HG03354 (cell line): ENCODE results near the gene TAF4.
"Not testable (repeated sequence)": the region's sequence is repeated elsewhere in the genome, so short reads cannot be mapped to it uniquely, and the experiment has no call there.

ENCODE experiments used
- ATAC-seq: cut with Tn5 transposase; IDR thresholded peaks from one replicate; pipeline ENCODE4 v1.9.1; 2021; ENCODE audit warnings: mild to moderate bottlenecking; ENCODE audit not compliant: unreplicated experiment, poor library complexity, severe bottlenecking

The TAF4 gene

DNA sequence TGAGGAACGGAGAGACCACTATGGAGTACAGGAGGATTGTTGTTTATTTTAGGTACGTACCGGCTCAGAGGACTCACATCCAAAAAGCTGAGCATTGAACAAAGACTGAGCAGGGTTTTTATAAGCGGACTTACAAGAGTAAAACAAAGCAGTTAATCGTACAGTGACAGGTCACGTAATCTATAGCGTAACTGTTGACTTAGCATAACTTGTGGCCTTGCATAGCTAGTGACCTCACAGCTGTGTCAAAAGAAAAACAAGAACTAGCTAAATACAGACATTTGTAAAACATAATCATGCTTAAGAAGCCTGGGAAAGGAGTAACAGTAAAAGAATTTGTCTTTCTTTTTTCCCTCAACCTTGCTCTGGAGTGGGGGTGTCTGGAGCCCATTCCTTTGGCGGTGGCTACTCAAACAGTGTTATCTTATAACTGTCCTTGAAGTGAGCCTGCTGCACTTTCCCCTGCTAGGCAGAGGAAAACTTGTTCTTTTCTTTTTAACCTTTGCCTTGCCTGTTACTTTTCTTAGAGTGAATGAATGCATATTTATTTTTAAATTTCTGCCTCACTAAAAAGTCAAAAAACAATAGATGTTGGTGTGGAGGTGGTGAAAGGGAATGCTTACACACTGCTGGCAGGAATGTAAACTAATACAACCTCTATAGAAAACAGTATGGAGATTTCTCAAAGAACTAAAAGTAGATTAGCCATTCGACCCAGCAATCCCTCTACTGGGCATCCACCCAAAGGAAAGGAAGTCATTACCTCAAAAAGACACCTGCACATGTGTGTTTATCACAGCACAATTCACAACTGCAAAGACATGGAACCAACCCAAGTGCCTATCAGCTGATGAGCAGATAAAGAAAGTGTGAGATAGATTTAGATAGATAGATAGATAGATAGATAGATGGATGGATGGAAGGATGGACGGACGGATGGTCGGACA lies 109.0 kb downstream of the TAF4 start:
- ATAC-seq: no peak

DNA sequence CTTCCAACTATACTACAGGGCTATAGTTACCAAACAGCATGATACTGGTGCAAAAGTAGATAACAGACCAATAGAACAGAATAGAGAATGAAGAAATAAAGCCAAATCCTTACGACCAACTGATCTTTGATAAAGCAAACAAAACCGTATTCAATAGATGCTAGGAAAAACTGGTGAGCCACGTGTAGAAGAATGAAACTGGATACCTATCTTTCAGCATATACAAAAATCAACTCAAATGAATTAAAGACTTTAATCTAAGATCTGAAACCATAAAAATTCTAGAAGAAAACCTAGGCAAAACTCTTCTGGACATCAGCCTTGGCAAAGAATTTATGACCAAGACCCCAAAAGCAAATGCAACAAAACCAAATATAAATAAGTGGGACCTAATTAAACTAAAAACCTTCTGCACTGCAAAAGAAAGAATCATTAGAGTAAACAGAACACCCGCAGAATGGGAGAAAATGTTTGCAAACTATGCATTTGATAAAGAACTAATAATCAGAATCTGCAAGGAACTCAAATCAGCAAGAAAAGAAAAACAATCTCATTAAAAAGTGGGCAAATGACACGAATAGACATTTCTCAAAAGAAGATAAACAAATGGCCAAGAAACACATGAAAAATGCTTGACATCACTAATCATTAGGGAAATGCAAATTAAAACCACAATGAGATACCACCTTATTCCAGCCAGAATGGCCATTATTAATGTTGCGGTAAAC lies 109.8 kb downstream of the TAF4 start:
- ATAC-seq: no peak

DNA sequence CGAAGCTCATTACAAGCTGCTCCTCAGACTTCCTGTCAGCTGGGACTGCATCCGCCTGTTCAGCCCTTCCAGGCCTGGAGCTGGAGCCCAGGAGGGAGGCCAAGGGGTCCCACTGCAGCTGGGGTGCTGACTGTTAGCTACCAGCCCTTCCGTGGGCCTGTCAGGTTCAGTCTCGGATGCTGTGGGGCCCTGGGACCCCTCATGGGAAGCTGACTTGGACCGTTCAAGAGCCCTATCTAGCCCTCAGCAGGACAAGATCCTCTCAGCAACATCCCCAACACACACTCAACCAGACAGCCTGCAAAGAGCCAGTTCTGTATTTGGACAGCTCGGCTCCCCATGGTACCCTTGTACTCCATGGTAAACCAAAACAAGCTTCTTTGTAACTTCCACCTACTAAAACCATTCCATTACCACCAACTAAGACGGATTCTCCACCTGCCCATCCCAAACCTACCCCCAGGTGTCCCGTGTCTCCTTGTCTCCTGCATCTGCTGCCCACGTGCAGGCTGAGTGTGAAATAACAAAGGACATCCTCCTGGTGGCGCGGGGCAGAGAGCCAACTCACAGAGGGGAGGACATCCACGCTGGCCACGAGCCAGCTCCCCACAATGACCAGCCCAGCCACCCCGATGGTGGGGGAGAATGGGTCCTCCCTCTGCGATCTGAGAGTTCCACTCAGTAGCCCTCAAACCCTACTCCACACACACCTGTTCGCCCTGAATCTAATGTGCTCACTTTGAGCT lies 111.2 kb downstream of the TAF4 start:
- no peak for ATAC-seq

DNA sequence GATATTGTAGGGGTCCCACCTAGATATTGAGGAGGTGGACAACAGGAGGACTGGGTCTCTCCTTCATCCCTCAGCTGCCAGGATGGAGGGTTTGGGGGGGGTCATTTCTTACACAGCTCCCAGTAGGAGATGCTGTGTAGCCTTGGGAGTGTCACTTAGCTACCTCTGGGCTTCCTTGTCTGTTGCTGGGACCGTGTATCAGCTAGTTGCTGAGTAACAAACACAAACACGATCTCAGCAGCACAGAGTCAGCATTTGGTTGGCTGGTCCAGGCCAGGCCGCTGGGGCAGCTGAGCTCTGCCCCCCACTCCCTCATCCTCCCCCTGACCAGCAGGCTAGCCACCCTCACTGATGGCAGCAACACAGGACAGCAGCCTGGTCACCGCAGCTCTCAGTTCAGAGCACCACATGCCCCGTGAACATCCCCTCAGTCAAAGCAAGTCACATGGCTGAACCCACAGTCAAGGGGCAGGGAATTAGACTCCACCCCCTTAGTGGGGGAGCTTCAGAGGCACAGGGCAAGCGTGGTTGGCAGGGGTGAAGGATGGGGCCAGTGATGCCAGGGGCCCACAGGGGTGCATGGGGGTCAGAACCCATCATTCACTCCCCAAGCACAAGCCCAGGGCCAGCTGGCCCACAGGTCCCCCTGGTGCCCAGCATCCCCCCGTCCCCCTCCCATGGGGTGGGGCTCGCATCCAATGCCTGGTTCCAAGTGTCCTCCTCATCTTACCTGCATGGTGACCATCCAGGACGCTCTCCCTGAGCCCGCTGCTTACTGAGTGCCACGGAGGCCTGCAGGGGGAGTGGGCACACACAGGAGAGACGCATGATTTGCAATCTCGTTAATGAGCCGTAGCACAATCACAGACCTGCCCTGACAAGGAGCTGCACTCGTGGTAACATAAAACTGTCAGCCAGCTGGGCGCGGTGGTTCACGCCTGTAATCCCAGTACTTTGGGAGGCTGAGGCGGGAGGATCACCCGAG lies 112.4 kb downstream of the TAF4 start:
- ATAC-seq: no peak

DNA sequence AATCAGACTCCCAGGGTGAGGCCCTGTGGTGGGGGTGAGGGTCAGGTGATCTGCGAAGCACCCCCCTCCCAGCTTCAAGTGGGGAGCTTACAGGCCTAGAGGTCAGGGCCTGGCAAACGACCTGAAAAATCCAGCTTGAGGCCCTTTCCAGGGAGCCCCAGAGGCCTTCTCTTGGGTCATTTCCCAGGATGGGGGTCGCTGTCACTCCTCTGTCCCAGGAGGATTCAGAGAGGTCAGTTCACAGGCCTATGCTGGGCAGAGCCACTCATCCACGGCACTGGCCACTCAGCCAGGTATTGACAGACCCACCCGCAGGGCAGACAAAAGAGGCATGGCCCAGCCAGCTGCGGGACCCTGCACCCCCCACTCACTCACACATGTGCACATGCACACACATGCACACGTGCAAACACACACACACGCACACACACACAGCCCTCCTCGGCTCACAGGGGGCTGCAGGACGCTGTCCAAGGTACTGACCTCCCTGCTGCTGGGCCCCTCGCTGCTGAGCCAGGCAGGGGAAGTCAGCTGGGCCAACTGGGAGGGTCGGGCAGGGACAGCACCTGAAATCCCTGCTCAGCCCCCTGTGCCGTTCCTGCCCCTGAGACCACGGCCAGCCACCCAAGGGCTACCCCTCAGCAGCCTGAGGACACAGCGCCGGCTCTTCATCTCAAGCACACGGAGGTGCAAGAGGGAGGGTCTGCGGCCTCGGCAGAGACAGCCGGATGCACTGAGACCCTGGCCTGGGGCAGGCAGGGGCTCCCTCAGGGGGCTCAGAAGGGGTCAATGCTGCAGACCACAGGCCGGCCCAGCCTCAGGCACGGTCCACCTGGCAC lies 113.8 kb downstream of the TAF4 start:
- no peak for ATAC-seq

DNA sequence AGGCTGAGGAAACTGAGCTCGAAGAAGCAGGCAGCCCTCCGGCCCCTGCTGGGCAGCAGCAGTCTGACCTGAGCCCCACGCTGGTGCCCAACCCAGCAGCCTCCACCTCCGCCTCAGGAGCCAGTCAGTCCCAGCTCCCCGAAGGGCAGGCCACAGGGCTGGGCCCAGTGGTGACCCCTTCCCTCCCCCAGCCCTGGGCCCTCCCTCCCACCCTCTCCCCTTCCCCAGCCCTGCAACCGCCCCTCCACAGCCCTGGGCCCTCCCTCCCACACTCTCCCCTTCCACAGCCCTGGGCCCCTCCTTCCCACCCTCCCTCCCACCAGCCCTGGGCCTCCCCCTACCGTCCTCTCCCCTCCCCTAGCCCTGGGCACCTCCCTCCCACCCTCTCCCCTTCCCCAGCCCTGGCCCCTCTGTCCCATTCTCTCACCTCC lies 115.0 kb downstream of the TAF4 start:
- ATAC-seq: no peak

DNA sequence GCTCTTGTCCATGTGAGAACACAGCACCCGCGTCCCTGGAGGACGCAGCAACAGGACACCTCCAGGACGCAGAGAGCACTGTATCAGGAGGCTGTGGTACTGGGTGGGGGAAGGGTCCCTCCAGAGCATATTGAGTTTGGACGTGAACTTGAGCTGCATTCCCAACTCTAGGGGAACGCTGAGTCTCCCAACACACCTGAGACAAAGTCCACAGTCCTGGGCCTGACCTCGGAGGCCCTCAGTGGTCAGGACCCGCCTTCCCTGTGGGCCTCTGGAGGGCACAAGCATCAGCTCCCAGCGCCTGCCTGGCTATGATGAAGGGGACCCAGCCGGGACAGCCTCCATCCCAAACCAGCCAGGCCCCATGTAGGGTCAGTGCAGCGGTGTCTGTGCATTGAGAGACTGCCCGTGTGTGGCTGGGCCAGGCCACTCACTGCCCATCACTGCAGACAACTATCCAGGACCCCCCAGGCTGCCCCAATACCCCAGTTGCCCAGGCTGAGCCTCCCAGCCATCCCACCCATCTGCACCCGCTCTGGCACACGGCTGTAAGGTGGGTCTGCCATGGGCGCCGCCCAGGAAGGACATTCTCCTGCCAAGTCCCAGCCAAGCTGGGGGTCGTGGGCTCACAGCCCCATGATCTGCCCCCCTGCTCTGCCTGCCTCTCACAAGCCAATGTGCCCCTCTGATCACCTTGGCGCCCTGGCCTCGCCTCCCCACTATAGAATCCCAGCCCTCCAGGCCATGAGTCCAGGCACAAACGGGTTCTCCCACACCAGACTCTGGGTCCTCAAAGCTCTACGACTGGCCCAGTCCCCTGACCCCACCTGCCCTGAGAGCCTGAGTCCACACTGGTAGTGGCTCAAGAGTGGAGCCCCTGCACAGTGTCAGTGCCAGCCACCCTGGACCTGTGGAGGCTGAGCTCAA lies 115.7 kb downstream of the TAF4 start:
- no peak for ATAC-seq

DNA sequence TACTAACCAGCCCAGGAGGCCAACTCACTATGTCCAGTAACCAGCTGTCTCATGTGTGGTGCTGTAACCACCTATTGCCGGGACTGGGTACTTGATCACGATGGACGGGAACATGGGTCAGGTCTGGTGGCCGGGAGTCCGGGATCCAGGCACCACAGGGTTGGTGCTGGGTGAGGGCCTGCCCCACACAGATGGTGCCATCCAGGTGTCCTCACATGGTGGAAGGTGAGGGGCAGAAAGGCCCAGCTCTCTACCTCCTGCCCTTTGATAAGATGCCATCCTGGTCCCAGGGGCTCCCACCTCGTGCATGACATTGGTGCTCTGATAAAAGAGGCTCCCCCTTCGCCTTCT lies 116.3 kb downstream of the TAF4 start:
- no peak for ATAC-seq

DNA sequence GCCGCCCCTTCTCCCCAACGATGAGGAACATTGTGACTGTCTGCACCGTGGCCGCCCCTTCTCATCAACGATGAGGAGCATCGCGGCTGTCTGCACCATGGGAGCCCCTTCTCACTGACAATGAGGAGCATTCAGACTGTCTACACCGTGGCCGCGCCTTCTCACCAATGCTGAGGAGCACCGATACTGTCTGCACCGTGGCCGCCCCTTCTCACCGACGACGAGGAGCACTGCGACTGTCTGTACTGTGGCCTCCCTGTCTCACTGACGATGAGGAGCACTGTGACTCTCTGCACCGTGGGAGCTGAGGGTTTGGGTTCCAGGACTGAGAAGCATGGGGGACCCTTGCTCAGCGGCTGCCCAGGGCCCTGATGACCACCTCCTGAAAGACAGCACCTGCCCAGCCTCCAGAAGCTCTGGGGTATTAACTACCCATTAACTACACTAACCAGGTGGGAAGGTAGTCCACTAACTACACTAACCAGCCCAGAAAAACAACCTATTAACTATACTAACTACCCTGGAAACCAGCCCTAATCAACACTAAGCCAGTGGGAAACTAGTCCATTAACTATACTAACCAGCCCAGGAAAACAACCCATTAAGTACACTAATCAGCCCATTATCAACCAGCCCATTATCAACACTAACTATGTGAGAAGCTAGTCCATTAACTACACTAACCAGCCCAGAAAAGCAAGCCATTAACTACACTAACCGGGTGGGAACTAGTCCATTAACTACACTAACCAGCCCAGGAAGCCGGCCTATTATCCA lies 116.9 kb downstream of the TAF4 start:
- no peak for ATAC-seq

DNA sequence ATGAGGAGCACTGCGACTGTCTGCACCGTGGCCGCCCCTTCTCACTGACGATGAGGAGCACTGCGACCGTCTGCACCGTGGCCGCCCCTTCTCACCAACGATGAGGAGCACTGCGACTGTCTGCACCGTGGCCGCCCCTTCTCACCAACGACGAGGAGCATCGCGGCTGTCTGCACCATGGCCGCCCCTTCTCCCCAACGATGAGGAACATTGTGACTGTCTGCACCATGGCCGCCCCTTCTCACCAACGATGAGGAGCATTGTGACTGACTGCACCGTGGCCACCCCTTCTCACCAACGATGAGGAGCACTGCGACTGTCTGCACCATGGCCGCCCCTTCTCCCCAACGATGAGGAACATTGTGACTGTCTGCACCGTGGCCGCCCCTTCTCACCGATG lies 117.6 kb downstream of the TAF4 start:
- not testable (repeated sequence) for ATAC-seq

DNA sequence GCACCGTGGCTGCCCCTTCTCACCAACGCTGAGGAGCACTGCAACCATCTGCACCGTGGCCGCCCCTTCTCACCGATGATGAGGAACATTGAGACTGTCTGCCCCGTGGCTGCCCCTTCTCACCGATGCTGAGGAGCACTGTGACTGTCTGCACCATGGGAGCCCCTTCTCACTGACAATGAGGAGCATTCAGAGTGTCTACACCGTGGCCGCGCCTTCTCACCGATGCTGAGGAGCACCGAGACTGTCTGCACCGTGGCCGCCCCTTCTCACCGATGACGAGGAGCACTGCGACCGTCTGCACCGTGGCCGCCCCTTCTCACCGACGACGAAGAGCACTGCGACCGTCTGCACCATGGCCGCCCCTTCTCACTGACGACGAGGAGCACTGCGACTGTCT lies 120.2 kb downstream of the TAF4 start:
- ATAC-seq: not testable (repeated sequence)

DNA sequence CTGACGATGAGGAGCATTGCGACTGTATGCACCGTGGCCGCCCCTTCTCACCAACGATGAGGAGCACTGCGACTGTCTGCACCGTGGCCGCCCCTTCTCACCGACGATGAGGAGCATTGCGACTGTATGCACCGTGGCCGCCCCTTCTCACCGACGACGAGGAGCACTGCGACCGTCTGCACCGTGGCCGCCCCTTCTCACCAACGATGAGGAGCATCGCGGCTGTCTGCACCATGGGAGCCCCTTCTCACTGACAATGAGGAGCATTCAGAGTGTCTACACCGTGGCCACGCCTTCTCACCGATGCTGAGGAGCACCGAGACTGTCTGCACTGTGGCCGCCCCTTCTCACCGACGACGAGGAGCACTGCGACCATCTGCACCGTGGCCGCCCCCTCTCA lies 120.7 kb downstream of the TAF4 start:
- not testable (repeated sequence) for ATAC-seq

DNA sequence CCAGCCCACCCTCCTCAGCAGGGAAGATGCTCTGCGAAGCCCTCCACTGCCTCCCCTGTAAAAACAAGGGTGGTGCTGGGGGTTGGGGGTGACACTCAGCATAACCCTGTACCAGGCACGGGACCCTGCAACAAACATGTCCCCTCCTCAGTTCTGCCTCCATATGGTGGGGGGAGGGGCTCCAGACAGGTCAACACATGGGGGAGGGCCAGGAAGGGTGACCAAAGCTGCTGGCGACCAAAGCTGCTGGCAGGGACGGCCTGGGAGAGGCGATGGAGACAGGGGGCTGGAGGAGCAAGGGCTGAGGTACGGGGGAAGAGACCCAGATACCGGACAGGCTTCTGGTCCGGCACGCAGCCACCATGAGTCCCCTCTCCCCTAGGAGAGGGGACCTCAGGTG lies 123.2 kb downstream of the TAF4 start:
- no peak for ATAC-seq

DNA sequence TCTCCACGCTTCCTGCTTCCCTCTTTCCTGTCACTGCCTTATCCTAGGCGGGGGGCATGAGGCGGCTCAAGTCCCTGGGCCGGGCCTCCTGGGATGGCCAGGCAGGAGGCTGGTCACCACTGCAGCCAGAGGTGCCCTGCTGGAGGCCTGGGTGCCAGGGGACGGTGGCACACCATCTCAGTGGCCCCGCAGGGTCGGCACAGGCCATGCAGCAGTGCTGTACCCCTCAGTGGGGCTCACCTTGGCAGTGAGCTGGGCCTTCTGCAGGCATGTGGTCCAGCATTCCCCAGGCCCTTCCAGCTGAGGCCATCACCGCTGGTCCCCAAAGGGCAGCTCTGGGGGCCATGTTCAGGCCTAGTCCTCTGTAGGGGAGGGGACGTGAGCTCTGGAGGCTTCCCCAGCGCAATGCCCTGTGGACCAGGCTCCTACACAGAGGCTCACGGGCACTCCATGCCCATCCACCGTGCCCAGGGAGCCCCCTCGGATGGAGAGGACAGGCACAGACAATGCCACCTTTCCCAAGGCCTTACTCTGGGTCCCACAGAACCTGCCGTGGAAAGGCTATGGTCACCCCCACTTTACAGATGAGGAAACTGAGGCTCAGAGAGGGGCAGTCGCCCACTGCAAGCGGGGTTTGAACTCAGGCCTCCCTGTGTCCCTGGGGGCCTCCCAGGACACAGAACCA lies 123.8 kb downstream of the TAF4 start:
- ATAC-seq: no peak

DNA sequence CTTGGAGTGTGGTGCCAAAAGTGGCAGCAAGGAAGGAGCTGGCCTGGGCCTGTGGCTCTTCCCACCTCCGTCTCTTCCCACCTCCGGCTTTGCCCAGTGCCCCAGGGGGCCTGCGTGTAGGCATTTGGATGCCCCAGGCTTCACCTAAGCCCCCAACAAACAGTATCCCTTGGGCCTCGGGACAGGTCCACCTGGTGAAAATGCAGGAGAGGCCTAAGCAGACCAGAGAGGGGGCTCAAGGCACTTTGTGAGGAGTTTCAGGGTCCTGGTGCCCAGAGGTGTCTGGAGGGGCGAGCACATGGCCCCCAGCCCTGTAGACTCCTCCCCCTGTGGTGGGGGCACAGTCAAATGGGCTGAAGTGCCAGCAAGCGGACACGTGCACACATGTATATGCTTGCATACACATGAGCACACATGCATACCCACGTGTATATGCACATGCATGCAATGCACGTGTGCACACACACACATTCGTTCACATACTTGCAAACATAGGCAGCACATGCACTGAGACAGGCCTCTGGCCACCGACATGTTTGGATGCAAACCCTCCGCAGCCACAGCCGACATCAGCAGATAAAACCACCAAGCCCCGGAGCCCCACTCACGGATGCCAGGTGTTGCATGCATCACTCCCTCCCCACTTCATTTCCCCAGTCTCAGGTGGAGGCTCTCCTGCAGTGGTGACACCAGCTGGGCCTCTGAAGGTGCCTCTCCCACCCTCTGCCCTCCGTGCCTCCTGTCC lies 124.5 kb downstream of the TAF4 start:
- ATAC-seq: no peak
